A549 treated with Mapracorat at 1 μM for 4 hours (cell line): ENCODE data around the gene SERTM1. TPM values are rescaled to one million over a fixed set of nuclear protein-coding genes. Genes with fewer than 3 reads are reported as not detected.

Experiments used
- total RNA-seq: library from RNA; stranded (reverse); fragments of 200-300 nt; extraction: Qiagen RNA extraction; gene quantifications from 5 replicates; pipeline ENCODE4 v1.2.3, GENCODE V29; 2022

SERTM1 gene
- total RNA-seq, result not detected in 5 replicates

DNA sequence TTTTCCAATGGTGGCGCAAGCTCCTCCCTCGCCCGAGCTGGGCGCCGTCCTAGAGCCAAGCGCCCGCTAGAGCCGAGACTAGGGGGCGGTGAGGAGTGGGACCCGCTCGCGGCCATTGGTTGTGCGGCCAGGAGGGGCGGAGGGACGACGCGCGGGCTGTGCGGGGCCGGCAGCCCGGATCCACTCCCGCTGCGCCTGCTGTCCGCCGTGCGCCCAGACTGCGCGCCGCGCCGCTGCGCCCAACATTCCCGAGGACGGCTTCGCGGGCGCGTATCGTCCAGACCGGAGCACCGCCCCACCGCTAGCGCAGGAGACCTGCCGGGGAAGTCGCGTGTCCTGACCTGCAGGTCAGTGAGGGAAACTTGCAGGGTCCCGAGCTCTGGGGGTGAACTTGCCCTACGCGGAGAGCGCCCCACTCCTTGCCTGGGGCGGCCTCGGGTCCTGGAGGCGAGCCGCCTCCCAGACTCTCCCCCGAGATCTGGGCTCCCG is at the start of gene SERTM1:
SERTM1 (plus strand) TSS at position 183 of the 489 bp plus-strand sequence. CDS start 21,059 bp downstream, outside the sequence.

Other genes starting within 250 kb of the SERTM1 start
- gene CCNA1, start 241.5 kb upstream of the SERTM1 start, total RNA-seq, result 0.30 to 0.69 TPM (median 0.41 TPM) in 5 replicates
- gene RFXAP, start 145.2 kb downstream of the SERTM1 start, total RNA-seq, result 0.64 to 1.1 TPM (median 0.89 TPM) in 5 replicates
- gene SMAD9, start 246.2 kb downstream of the SERTM1 start, total RNA-seq, result 0.06 to 0.13 TPM (median 0.06 TPM) in 5 replicates